Esophagus squamous epithelium (tissue), 5 donors: Measurements from ENCODE around the gene DCANP1. TPM values are rescaled to one million over a fixed set of nuclear protein-coding genes. Genes with fewer than 3 reads are reported as not detected.
A peak's percentile ranks its signal among the peaks of the same experiment; 100 is the strongest.

Experiments
- DNase-seq: peaks from one replicate; lab custom pipeline; 2025; lab: John Stamatoyannopoulos, UW
- H3K27ac ChIP-seq, 4 donors: fragments of 200-600 bp; sonication (generic); one replicate each; pipeline ENCODE4 v1.5.1; 2016 to 2019; ENCODE audit warnings: mild to moderate bottlenecking in 1 of 4
- H3K27me3 ChIP-seq, 4 donors: fragments of 200-600 bp; sonication (generic); 1 replicate in 3 of 4; 2 replicates in 1 of 4; pipeline versions ENCODE4 v1.5.1 to v1.6.0; 2017 to 2021; ENCODE audit warnings: antibody characterized with exemption in 1 of 4
- H3K36me3 ChIP-seq, 3 donors: fragments of 200-600 bp; sonication (generic); one replicate each; pipeline ENCODE4 v1.5.1; 2016 to 2019
- H3K4me1 ChIP-seq, 3 donors: fragments of 200-600 bp; sonication (generic); one replicate each; pipeline ENCODE4 v1.5.1; 2017 to 2019
- H3K4me3 ChIP-seq, 4 donors: fragments of 200-600 bp; sonication (generic); 1 replicate in 3 of 4; 2 replicates in 1 of 4; pipeline ENCODE4 v1.5.1; 2016 to 2019; ENCODE audit warnings: mild to moderate bottlenecking in 2 of 4, moderate library complexity in 1 of 4
- H3K9me3 ChIP-seq, 3 donors: fragments of 200-600 bp; sonication (generic); one replicate each; pipeline ENCODE4 v1.5.1; 2016 to 2019
- CTCF ChIP-seq, 6 experiments: fragments of 450-650 bp in 4 of 6; fragments of 200-600 bp in 2 of 6; sonication (generic) in 2 of 6; IDR thresholded peaks; one replicate each; pipeline ENCODE4 v1.5.1; 2016 to 2019; ENCODE audit warnings: antibody characterized with exemption in 6 of 6, mild to moderate bottlenecking in 4 of 6, moderate library complexity in 4 of 6
- POLR2A ChIP-seq, 4 donors: fragments of 450-650 bp; IDR thresholded peaks; one replicate each; pipeline ENCODE4 v1.6.1; 2017; ENCODE audit warnings: antibody characterized with exemption in 4 of 4, mild to moderate bottlenecking in 4 of 4, moderate library complexity in 3 of 4
- WGBS, 2 donors: methylation state at CpG; one replicate each; pipeline ENCODE4 v1.1.5; 2018; 5-methylcytosine and 5-hydroxymethylcytosine counted together
- intact Hi-C: fragments of 100-400 bp; cut with DNase I; formaldehyde crosslinking; loops from one replicate; pipeline ENCODE4 v1.15.0; 2022
- total RNA-seq, 4 donors: library from RNA; depleted of rRNA; stranded (reverse); fragments of >200 nt; gene quantifications; one replicate each; pipeline ENCODE4 v1.1.0, GENCODE V29; 2016
- donor health status: DM: yes; HTN: yes; CAD: no.

Gene DCANP1
- total RNA-seq, 4 donors from 2014 or later = 0.44 to 0.57 TPM; not detected in 2

DNA sequence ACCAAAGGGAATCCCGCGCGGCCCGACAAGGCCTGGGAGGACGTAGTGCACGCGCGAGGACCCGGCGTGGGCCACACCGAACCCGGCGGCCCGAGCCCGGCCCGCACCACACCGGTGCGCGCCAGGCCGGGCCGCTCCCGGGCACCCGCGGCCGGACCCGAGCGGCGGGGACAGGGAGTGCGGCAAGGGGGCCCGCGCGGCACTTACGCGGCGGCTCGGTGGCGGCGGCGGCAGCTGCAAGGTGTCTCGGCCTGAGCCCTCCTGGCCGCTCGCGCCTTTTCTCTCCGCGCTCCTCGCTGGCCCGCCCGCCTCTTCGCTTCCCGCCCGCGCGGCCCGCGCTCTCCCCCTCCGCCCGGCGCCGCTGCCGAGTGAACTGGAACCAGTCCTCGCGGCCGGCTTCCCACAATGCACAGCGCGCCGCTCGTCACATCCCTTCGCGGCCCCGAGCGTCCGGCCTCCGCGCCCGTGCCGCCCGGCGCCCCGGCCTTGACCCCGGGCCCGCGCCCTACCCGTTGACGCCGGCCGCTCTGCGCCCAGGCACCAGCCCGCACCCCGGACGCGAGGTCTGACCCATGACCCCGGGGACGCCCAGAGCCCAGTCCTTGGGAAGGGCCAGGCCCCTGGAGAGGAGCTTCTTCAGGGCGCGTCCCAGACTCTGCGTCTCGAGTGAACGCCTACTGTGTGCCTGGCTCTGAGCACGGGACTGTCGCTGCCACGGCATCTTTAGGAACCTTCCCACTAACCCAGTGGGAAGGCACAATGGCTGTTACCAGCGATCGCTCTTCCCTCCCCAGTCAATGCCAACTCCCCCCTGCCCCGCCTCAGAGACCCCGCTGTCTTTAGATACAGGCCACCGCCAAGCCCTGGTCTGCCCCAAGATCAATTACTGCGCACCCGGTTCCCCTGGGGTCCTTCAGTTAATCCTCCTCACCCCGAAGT lies 48.0 kb downstream of the DCANP1 start, which contains the start of gene MACROH2A1:
Gene MACROH2A1 (minus strand): TSS at position 377 of the 939 bp plus-strand sequence. CDS start 10,138 bp downstream, outside the sequence.
- H3K27ac ChIP-seq = peak within 1 kb of the TSS; percentile 93 to 98 (median 96)
- peak within 1 kb of the TSS; percentile 73 to 97 (median 92) for H3K4me3 ChIP-seq
- DNase-seq = peak; percentile 58
- TF ChIP-seq CTCF (IDR thresholded peaks at IDR 0.05) (peak in 2 of 6 experiments; percentile 6 to 24), POLR2A (IDR thresholded peaks at IDR 0.05) (peak in 3 of 4 donors; percentile 80 to 96 (median 95))
- intact Hi-C loops = no loop called here
- WGBS, 2 donors = 0 to 1% methylated on average over 6 to 11 of the region's 109 CpGs
- H3K4me1 ChIP-seq = peaks cover 31 to 57% (median 44%) of the 10 kb centered on the region in 3 donors
- H3K9me3 ChIP-seq = no peaks in the 10 kb centered on the region
- no peaks in the 10 kb centered on the region for H3K36me3 ChIP-seq
- H3K27me3 ChIP-seq = no peaks in the 10 kb centered on the region

- TF ChIP-seq CTCF (IDR thresholded peaks at IDR 0.05) (no peak), POLR2A (IDR thresholded peaks at IDR 0.05) (peak in 1 of 4 donors; percentile 25)
- Histone ChIP-seq H3K4me3 (peak overlapping the region; percentile 73 to 97 (median 92)), H3K9me3 (no peaks in the 10 kb centered on the region), H3K36me3 (peaks cover 0 to under 1% (median 0%) of the 10 kb centered on the region in 3 donors), H3K4me1 (peaks cover 39 to 66% (median 51%) of the 10 kb centered on the region in 3 donors), H3K27ac (peak overlapping the region; percentile 93 to 98 (median 96)), H3K27me3 (no peaks in the 10 kb centered on the region)
- no peak for DNase-seq
- intact Hi-C loops = no loop called here
- WGBS, 2 donors = 0 to 3% methylated on average over 4 to 5 of the region's 43 CpGs
Observed at GRCh38 chr5:135398160-135398854, 48.8 kb downstream of the DCANP1 start.

GRCh38 chr5:135397084-135397483 lies 50.1 kb downstream of the DCANP1 start:
- Histone ChIP-seq H3K27me3 (no peaks in the 10 kb centered on the region), H3K4me1 (peaks cover 39 to 78% (median 62%) of the 10 kb centered on the region in 3 donors), H3K27ac (peak overlapping the region; percentile 93 to 98 (median 96)), H3K4me3 (peak overlapping the region in 3 of 4 donors; percentile 73 to 97 (median 86)), H3K9me3 (no peaks in the 10 kb centered on the region), H3K36me3 (peaks cover 0 to 9% (median 3%) of the 10 kb centered on the region in 3 donors)
- intact Hi-C loops = no loop called here
- 69 to 74% methylated on average over 5 of the region's 5 CpGs for WGBS, 2 donors
- DNase-seq = no peak
- TF ChIP-seq CTCF (IDR thresholded peaks at IDR 0.05) (no peak), POLR2A (IDR thresholded peaks at IDR 0.05) (no peak)

DNA sequence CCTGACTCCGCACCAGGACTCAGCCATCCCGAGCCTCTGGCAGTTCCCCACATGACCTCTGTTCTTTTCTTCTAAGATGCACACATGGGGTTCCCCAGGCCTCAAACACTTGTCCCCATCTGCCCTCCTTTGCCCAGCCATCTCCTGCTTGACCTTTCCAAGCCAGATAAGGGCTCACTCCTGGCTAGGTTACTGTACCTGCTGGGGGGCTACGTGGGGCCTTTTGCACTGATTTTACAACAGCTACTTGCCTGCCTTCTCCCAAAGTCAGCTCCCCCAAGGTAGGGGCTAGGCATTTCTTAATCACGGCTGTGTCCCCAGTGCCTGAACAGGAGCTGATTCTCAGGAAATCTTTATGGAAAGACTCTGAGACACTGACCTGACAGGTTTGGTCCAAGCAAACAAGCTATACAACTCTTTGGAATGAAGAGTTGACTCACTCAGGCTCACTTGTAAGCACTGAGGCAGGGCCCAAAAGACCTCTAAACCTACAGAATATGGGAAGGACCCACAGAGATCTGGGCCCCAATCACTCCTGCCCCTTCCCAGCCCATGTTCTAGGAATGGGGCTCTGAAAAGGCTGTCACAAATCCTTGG lies 50.6 kb downstream of the DCANP1 start:
- H3K4me3 ChIP-seq = peak overlapping the region in 3 of 4 donors; percentile 3 to 97 (median 73)
- DNase-seq = no peak
- H3K4me1 ChIP-seq = peaks cover 39 to 83% (median 67%) of the 10 kb centered on the region in 3 donors
- no peaks in the 10 kb centered on the region for H3K9me3 ChIP-seq
- TF ChIP-seq CTCF (IDR thresholded peaks at IDR 0.05) (no peak), POLR2A (IDR thresholded peaks at IDR 0.05) (no peak)
- WGBS, 2 donors = 30 to 64% methylated on average over 3 to 4 of the region's 4 CpGs
- no peaks in the 10 kb centered on the region for H3K27me3 ChIP-seq
- intact Hi-C loops = no loop called here
- H3K27ac ChIP-seq = peak overlapping the region; percentile 93 to 98 (median 96)
- H3K36me3 ChIP-seq = peaks cover 0 to 10% (median 3%) of the 10 kb centered on the region in 3 donors
